Liver (tissue), 9 donors: ENCODE results near the gene ZNF664. TPM values are rescaled to one million over a fixed set of nuclear protein-coding genes. Genes with fewer than 3 reads are reported as not detected.

ENCODE experiments used
- DNase-seq: peaks from one replicate; pipeline ENCODE4 v3.0.0-alpha.2; 2017; ENCODE audit warnings: low spot score
- H3K27ac ChIP-seq, 2 donors: one replicate each; pipeline ENCODE4 v1.7.0; 2013; ENCODE audit warnings: inconsistent platforms in 2 of 2, low read length in 2 of 2, control low read depth in 1 of 2, low read depth in 1 of 2, mild to moderate bottlenecking in 1 of 2
- H3K27me3 ChIP-seq, 4 donors: one replicate each; pipeline versions ENCODE4 v1.6.1 to v1.7.0; 2013; ENCODE audit warnings: low read length in 3 of 4, inconsistent platforms in 1 of 4, mild to moderate bottlenecking in 1 of 4, moderate library complexity in 1 of 4; ENCODE audit not compliant: control insufficient read depth in 4 of 4, insufficient read depth in 4 of 4
- H3K36me3 ChIP-seq, 4 donors: one replicate each; pipeline versions ENCODE4 v1.6.1 to v1.7.0; 2013; ENCODE audit warnings: low read length in 3 of 4, mild to moderate bottlenecking in 3 of 4, low read depth in 1 of 4, moderate library complexity in 1 of 4; ENCODE audit not compliant: control insufficient read depth in 4 of 4, insufficient read depth in 3 of 4
- H3K4me1 ChIP-seq, 4 donors: one replicate each; pipeline versions ENCODE4 v1.6.1 to v1.7.0; 2013; ENCODE audit warnings: low read length in 3 of 4, mild to moderate bottlenecking in 3 of 4, moderate library complexity in 1 of 4; ENCODE audit not compliant: control insufficient read depth in 4 of 4, insufficient read depth in 4 of 4
- H3K4me3 ChIP-seq, 3 donors: one replicate each; pipeline versions ENCODE4 v1.6.1 to v1.7.0; 2013; ENCODE audit warnings: low read length in 3 of 3, control low read depth in 1 of 3, low read depth in 1 of 3, mild to moderate bottlenecking in 1 of 3
- H3K9ac ChIP-seq, 2 donors: one replicate each; pipeline ENCODE4 v1.7.0; 2013; ENCODE audit warnings: low read length in 2 of 2, mild to moderate bottlenecking in 2 of 2, moderate library complexity in 2 of 2, control low read depth in 1 of 2, low read depth in 1 of 2
- H3K9me3 ChIP-seq, 4 donors: one replicate each; pipeline versions ENCODE4 v1.6.1 to v1.7.0; 2013; ENCODE audit warnings: low read length in 3 of 4; ENCODE audit not compliant: control insufficient read depth in 4 of 4
- CTCF ChIP-seq: fragments of 150-350 bp; IDR thresholded peaks from 2 replicates; pipeline ENCODE4 v1.5.1; 2017; ENCODE audit warnings: improper control_type of control experiment, low read depth, low read length; ENCODE audit not compliant: missing input control
- EGR1 ChIP-seq, 2 donors: IDR thresholded peaks; 2 replicates each; pipeline ENCODE4 v1.6.1; 2016 to 2018; ENCODE audit warnings: antibody characterized with exemption in 2 of 2, low read depth in 2 of 2
- FOXA1 ChIP-seq: IDR thresholded peaks from 2 replicates; pipeline ENCODE4 v1.6.1; 2016; ENCODE audit warnings: antibody characterized with exemption
- GABPA ChIP-seq, 2 donors: IDR thresholded peaks in 1 of 2; conservative IDR thresholded peaks in 1 of 2; 2 replicates each; pipeline ENCODE4 v1.6.1; 2016; ENCODE audit warnings: antibody characterized with exemption in 2 of 2, mild to moderate bottlenecking in 1 of 2, moderate library complexity in 1 of 2
- HNF4A ChIP-seq, 2 donors: conservative IDR thresholded peaks; 2 replicates each; pipeline ENCODE4 v1.6.1; 2016; ENCODE audit warnings: antibody characterized with exemption in 2 of 2, mild to moderate bottlenecking in 2 of 2
- HNF4G ChIP-seq: IDR thresholded peaks from 2 replicates; pipeline ENCODE4 v1.6.1; 2016; ENCODE audit warnings: antibody characterized with exemption
- JUND ChIP-seq, 2 donors: IDR thresholded peaks; 2 replicates each; pipeline ENCODE4 v1.6.1; 2016; ENCODE audit warnings: antibody characterized with exemption in 2 of 2
- RAD21 ChIP-seq, 2 donors: IDR thresholded peaks; 2 replicates each; pipeline ENCODE4 v1.6.1; 2016; ENCODE audit warnings: antibody characterized with exemption in 2 of 2, mild to moderate bottlenecking in 2 of 2
- REST ChIP-seq: IDR thresholded peaks from 2 replicates; pipeline ENCODE4 v1.6.1; 2016; ENCODE audit warnings: antibody characterized with exemption, mild to moderate bottlenecking
- RXRA ChIP-seq, 2 donors: IDR thresholded peaks; 2 replicates each; pipeline ENCODE4 v1.6.1; 2017 to 2018; ENCODE audit warnings: antibody characterized with exemption in 2 of 2, mild to moderate bottlenecking in 1 of 2
- SP1 ChIP-seq: IDR thresholded peaks from 2 replicates; pipeline ENCODE4 v1.6.1; 2018; ENCODE audit warnings: antibody characterized with exemption, mild to moderate bottlenecking
- TAF1 ChIP-seq: conservative IDR thresholded peaks from 2 replicates; pipeline ENCODE4 v1.6.1; 2016; ENCODE audit warnings: antibody characterized with exemption, mild to moderate bottlenecking
- YY1 ChIP-seq: IDR thresholded peaks from 2 replicates; pipeline ENCODE4 v1.6.1; 2016; ENCODE audit warnings: antibody characterized with exemption, mild to moderate bottlenecking
- WGBS: extraction: QIAGEN DNeasy Blood & Tissue Kit; methylation state at CpG from one replicate; pipeline ENCODE4 v1.1.7; 2013; 5-methylcytosine and 5-hydroxymethylcytosine counted together
- polyA plus RNA-seq, 2 donors: library from polyadenylated mRNA; stranded (reverse) in 1 of 2; unstranded in 1 of 2; fragments of 200-250 nt in 1 of 2; fragments of >200 nt in 1 of 2; fragmentation: Nextera tagmentation in 1 of 2; extraction: Ambion mirVana in 1 of 2; gene quantifications; one replicate each; pipeline versions ENCODE4 v1.2.1 to v1.2.3, GENCODE V29; 2013 to 2015
- total RNA-seq, 2 donors: library from RNA; depleted of rRNA; stranded (reverse); fragments of >200 nt; gene quantifications; one replicate each; pipeline ENCODE4 v1.2.3, GENCODE V29; 2014
- TF ChIP-seq, protein P1 (sequence below): IDR thresholded peaks from 2 replicates; pipeline ENCODE4 v1.6.1; 2016; ENCODE audit warnings: antibody characterized with exemption
- TF ChIP-seq, protein P2 (sequence below): IDR thresholded peaks from 2 replicates; pipeline ENCODE4 v1.6.1; 2016; ENCODE audit warnings: antibody characterized with exemption
- TF ChIP-seq, protein P3 (sequence below): IDR thresholded peaks from 2 replicates; pipeline ENCODE4 v1.6.1; 2016; ENCODE audit warnings: antibody characterized with exemption
- donor health status: healthy.
- donor health status: healthy.
- donor health status: healthy.
- donor health status: healthy.
- donor health status: healthy.

The ZNF664 gene
- total RNA-seq (10 to 100 TPM; 25.7 to 40.3 TPM), polyA plus RNA-seq (10 to 100 TPM in 1 of 2 donors, 1 to 10 TPM in 1; 7.2 to 33.5 TPM)

GRCh38 chr12:123972457-123973401 is at the start of gene ZNF664, which contains the start of gene CCDC92:
Gene ZNF664, plus strand, starts transcription at chr12:123973215. Its CDS starts 38,930 bp downstream, at chr12:124012145.
Gene CCDC92, minus strand, starts transcription at chr12:123972831. Its CDS starts 28,526 bp downstream, at chr12:123944305.
- WGBS = 6% methylated on average over 137 of the region's 138 CpGs

More at GRCh38 chr12:123972457-123973401, at the start of gene ZNF664, which contains the start of gene CCDC92:
- Histone ChIP-seq H3K9me3 (no peaks in the 10 kb centered on the region), H3K9ac (peak within 1 kb of the TSS; percentile 74 to 76), H3K4me1 (peaks cover 0 to 24% (median 16%) of the 10 kb centered on the region in 4 donors), H3K27ac (peak within 1 kb of the TSS; percentile 82 to 92), H3K4me3 (peak within 1 kb of the TSS; percentile 83 to 100 (median 89)), H3K27me3 (no peaks in the 10 kb centered on the region), H3K36me3 (no peaks in the 10 kb centered on the region)
- DNase-seq = peak; percentile 87
- TF ChIP-seq RXRA (IDR thresholded peaks at IDR 0.05) (no peak), TAF1 (no peak), REST (no peak), GABPA (IDR thresholded peaks at IDR 0.05 in 1 of 2, conservative IDR thresholded peaks at IDR 0.05 in 1 of 2) (no peak), CTCF (peak; percentile 37), FOXA1 (no peak), SP1 (no peak), JUND (IDR thresholded peaks at IDR 0.05) (no peak), EGR1 (IDR thresholded peaks at IDR 0.05; ENCODE audit: low read depth in 2 of 2) (peak; percentile 16 to 35), HNF4A (conservative IDR thresholded peaks at IDR 0.05) (no peak), RAD21 (IDR thresholded peaks at IDR 0.05) (no peak), YY1 (no peak), HNF4G (no peak)
- TF ChIP-seq, protein P1, sequence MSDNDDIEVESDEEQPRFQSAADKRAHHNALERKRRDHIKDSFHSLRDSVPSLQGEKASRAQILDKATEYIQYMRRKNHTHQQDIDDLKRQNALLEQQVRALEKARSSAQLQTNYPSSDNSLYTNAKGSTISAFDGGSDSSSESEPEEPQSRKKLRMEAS = no peak
- TF ChIP-seq, protein P2, sequence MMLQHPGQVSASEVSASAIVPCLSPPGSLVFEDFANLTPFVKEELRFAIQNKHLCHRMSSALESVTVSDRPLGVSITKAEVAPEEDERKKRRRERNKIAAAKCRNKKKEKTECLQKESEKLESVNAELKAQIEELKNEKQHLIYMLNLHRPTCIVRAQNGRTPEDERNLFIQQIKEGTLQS = no peak
- TF ChIP-seq, protein P3, sequence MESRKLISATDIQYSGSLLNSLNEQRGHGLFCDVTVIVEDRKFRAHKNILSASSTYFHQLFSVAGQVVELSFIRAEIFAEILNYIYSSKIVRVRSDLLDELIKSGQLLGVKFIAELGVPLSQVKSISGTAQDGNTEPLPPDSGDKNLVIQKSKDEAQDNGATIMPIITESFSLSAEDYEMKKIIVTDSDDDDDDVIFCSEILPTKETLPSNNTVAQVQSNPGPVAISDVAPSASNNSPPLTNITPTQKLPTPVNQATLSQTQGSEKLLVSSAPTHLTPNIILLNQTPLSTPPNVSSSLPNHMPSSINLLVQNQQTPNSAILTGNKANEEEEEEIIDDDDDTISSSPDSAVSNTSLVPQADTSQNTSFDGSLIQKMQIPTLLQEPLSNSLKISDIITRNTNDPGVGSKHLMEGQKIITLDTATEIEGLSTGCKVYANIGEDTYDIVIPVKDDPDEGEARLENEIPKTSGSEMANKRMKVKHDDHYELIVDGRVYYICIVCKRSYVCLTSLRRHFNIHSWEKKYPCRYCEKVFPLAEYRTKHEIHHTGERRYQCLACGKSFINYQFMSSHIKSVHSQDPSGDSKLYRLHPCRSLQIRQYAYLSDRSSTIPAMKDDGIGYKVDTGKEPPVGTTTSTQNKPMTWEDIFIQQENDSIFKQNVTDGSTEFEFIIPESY = no peak
